NT2/D1 (cell line): ENCODE results near the gene PDE6B.

Experiments used
- SUZ12 ChIP-seq: IDR thresholded peaks from 2 replicates; pipeline ENCODE4 v1.6.1; 2011; ENCODE audit not compliant: insufficient read length, insufficient read depth; ENCODE audit errors: extremely low read depth
- YY1 ChIP-seq: IDR thresholded peaks from 2 replicates; pipeline ENCODE4 v1.6.1; 2011; ENCODE audit not compliant: insufficient read length, insufficient read depth
- ZNF274 ChIP-seq: IDR thresholded peaks from 2 replicates; pipeline ENCODE4 v1.6.1; 2011; ENCODE audit warnings: mild to moderate bottlenecking, low read depth, low read length

GRCh38 chr4:679104-679481 is 53.7 kb downstream of the PDE6B start:
- TF ChIP-seq SUZ12: no peak
- TF ChIP-seq YY1: no peak
- no peak for TF ChIP-seq ZNF274
